Skin of body (tissue), 2 donors: ENCODE data around the gene TEAD4. TPM values are rescaled to one million over a fixed set of nuclear protein-coding genes. Genes with fewer than 3 reads are reported as not detected.

Experiments used
- DNase-seq: peaks from one replicate; lab custom pipeline; 2025; lab: John Stamatoyannopoulos, UW
- total RNA-seq: library from RNA; depleted of rRNA; stranded (reverse); fragments of >200 nt; gene quantifications from one replicate; pipeline ENCODE4 v1.2.3, GENCODE V29; 2014

The TEAD4 gene
- total RNA-seq, 1 donor from 2014 or later: 5.2 TPM

- DNase-seq: no peak
These were observed 1.3 kb downstream of the TEAD4 start for GRCh38 chr12:2960390-2960956.

GRCh38 chr12:2960996-2961616, 1.9 kb downstream of the TEAD4 start:
- no peak for DNase-seq

GRCh38 chr12:2961705-2962104, 2.5 kb downstream of the TEAD4 start:
- DNase-seq: no peak

- no peak for DNase-seq
These were observed 4.1 kb downstream of the TEAD4 start for GRCh38 chr12:2963154-2963759.

GRCh38 chr12:2963760-2964292, 4.6 kb downstream of the TEAD4 start:
- no peak for DNase-seq

- DNase-seq: no peak
These were observed 8.5 kb downstream of the TEAD4 start for GRCh38 chr12:2967651-2968050.

GRCh38 chr12:2970744-2971143, 11.5 kb downstream of the TEAD4 start:
- no peak for DNase-seq

GRCh38 chr12:2973566-2973965, 14.4 kb downstream of the TEAD4 start:
- DNase-seq: no peak

- no peak for DNase-seq
These were observed 15.4 kb downstream of the TEAD4 start for GRCh38 chr12:2974560-2974971.

- DNase-seq: no peak
These were observed 17.4 kb downstream of the TEAD4 start for GRCh38 chr12:2976581-2976996.

- DNase-seq: no peak
These were observed 18.6 kb downstream of the TEAD4 start for GRCh38 chr12:2977776-2978175.

GRCh38 chr12:2979806-2980205, 20.6 kb downstream of the TEAD4 start:
- DNase-seq: no peak

GRCh38 chr12:2980630-2981029, 21.4 kb downstream of the TEAD4 start:
- no peak for DNase-seq

GRCh38 chr12:2982361-2982760, 23.2 kb downstream of the TEAD4 start:
- DNase-seq: no peak

GRCh38 chr12:2984249-2984648, 25.1 kb downstream of the TEAD4 start:
- no peak for DNase-seq

- DNase-seq: no peak
These were observed 25.5 kb downstream of the TEAD4 start for GRCh38 chr12:2984698-2985097.

GRCh38 chr12:2986876-2987275, 27.7 kb downstream of the TEAD4 start:
- no peak for DNase-seq

GRCh38 chr12:2988494-2988893, 29.3 kb downstream of the TEAD4 start:
- DNase-seq: no peak

- no peak for DNase-seq
These were observed 33.5 kb downstream of the TEAD4 start for GRCh38 chr12:2992724-2993123.

GRCh38 chr12:2997989-2998670, 38.9 kb downstream of the TEAD4 start:
- DNase-seq: no peak

- no peak for DNase-seq
These were observed 39.6 kb downstream of the TEAD4 start for GRCh38 chr12:2998789-2999264.

- DNase-seq: no peak
These were observed 40.2 kb downstream of the TEAD4 start for GRCh38 chr12:2999265-2999841.
